Measurements from ENCODE around the gene TRIP10. TPM values are rescaled to one million over a fixed set of nuclear protein-coding genes. Genes with fewer than 3 reads are reported as not detected.

The TRIP10 gene
- total and polyA plus RNA-seq, 2 of the 8 experiments (the other 6 are each of a cell fraction or from before 2014, with no cell fraction given), result 27.8 to 69.5 TPM

GRCh38 chr19:6730153-6730804 is 9.2 kb upstream of the TRIP10 start:
- H2BK20ac ChIP-seq (ENCODE audit: low read length), result no peak overlapping the region
- H3K27me3 ChIP-seq (replicated peaks in 1 of 4; ENCODE audit: control insufficient read depth in 3 of 4, extremely low read depth in 1 of 4, insufficient read depth in 3 of 4, low read length in 3 of 4), result no peaks in the 10 kb centered on the region
- H3K14ac ChIP-seq (ENCODE audit: insufficient read length), result no peak overlapping the region
- H3K79me1 ChIP-seq (ENCODE audit: low read depth, low read length), result no peaks in the 10 kb centered on the region; the same call in 1 of the 2 replicates
- H3K23ac ChIP-seq (ENCODE audit: insufficient read length), result no peak overlapping the region
- WGBS, 2 experiments (ENCODE audit: extremely low coverage in 1 of 2, insufficient coverage in 1 of 2, insufficient read length in 1 of 2, insufficient replicate concordance in 2 of 2, low coverage in 1 of 2, low lambda C conversion rate in 2 of 2, missing lambda C conversion rate in 1 of 2), result 73% methylated on average over 8 of the region's 27 CpGs; no CpG with 5 or more reads in 1 of the 2 experiments
- H3K4me2 ChIP-seq (ENCODE audit: insufficient read depth in 1 of 2, low read depth in 2 of 2, low read length in 2 of 2), result peak overlapping the region; percentile 26 to 50
- H3K18ac ChIP-seq (ENCODE audit: extremely low read depth, low read length), result no peak overlapping the region
- no peak overlapping the region for H2BK15ac ChIP-seq (ENCODE audit: low read length)
- CTCF ChIA-PET (ENCODE audit: partially characterized antibody), result interaction anchor here (0.6 to 2.3 kb wide), 4 partner anchors 14 to 225 kb away, joined by 3 to 6 read pairs (median 4); no protein-coding TSS in a partner anchor
- peaks cover 0 to 15% (median 9%) of the 10 kb centered on the region in 4 experiments; a peak in 6 of 7 replicates for H3K4me1 ChIP-seq (replicated peaks in 1 of 4; ENCODE audit: control insufficient read depth in 3 of 4, insufficient read depth in 4 of 4, low read length in 3 of 4)
- POLR2A ChIA-PET (ENCODE audit: partially characterized antibody), result interaction anchor here (1.3 to 3.2 kb wide), 3 partner anchors 10 to 24 kb away, joined by 3 to 14 read pairs (median 4); no protein-coding TSS in a partner anchor
- no peak overlapping the region for H4K91ac ChIP-seq (replicated peaks; ENCODE audit: insufficient read length, low read length)
- H2BK120ac ChIP-seq (replicated peaks; ENCODE audit: low read depth, low read length), result no peak overlapping the region
- no peak overlapping the region for H4K8ac ChIP-seq (ENCODE audit: extremely low read depth, insufficient read depth, low read length)
- H3K23me2 ChIP-seq (ENCODE audit: low read depth, low read length), result no peaks in the 10 kb centered on the region
- no peak overlapping the region for H3K56ac ChIP-seq (replicated peaks; ENCODE audit: insufficient read length, low read depth, low read length)
- H4K20me1 ChIP-seq (replicated peaks in 1 of 2; ENCODE audit: control insufficient read depth in 1 of 2, insufficient read depth in 2 of 2, low read length in 2 of 2), result peaks cover 0 to 8% of the 10 kb centered on the region in 2 experiments
- peaks cover 0 to 5% (median 0%) of the 10 kb centered on the region in 4 experiments; a peak in 1 of 8 replicates for H3K36me3 ChIP-seq (ENCODE audit: control insufficient read depth in 2 of 4, insufficient read depth in 4 of 4, low read length in 3 of 4)
- H3K9me3 ChIP-seq (ENCODE audit: insufficient read depth in 2 of 2, low read depth in 1 of 2, low read length in 1 of 2), result no peaks in the 10 kb centered on the region
- no peak overlapping the region for H2AK5ac ChIP-seq (ENCODE audit: low read depth, low read length)
- no peak for FAIRE-seq
- no peak overlapping the region for H2AFZ ChIP-seq (ENCODE audit: low read length)
- TF ChIP-seq RFX5 (IDR thresholded peaks at IDR 0.05; ENCODE audit: borderline replicate concordance, low read depth, low read length) (no peak), FOSL1 (IDR thresholded peaks at IDR 0.05; ENCODE audit: insufficient read depth, low read depth, low read length) (no peak), PHF8 (conservative IDR thresholded peaks at IDR 0.05; ENCODE audit: low read depth, low read length) (no peak)
- H3K79me2 ChIP-seq (ENCODE audit: control insufficient read depth in 1 of 2, insufficient read depth in 2 of 2, low read length in 2 of 2), result no peaks in the 10 kb centered on the region
- no peak overlapping the region for H3K27ac ChIP-seq (ENCODE audit: low read depth, low read length)
- H2BK5ac ChIP-seq (ENCODE audit: low read depth, low read length), result no peak overlapping the region
- no peak overlapping the region for H2BK12ac ChIP-seq (ENCODE audit: low read depth, low read length)
- peak overlapping the region; percentile 13 to 41 (median 28); a peak in 4 of 8 replicates for H3K4me3 ChIP-seq (ENCODE audit: extremely low read depth in 1 of 4, insufficient read depth in 2 of 4, low read depth in 3 of 4, low read length in 4 of 4)
- peak overlapping the region; percentile 64 for H4K5ac ChIP-seq (ENCODE audit: insufficient read length, low read depth, low read length)
- H3K9ac ChIP-seq (replicated peaks in 1 of 4; ENCODE audit: extremely low read depth in 1 of 4, low read depth in 3 of 4, low read length in 3 of 4), result no peak overlapping the region
- DNase-seq (ENCODE audit: low read depth in 1 of 2, low spot score in 2 of 2), result peak; percentile 82 to 91
- no peak overlapping the region for H3K4ac ChIP-seq (replicated peaks; ENCODE audit: insufficient read length, low read depth, low read length)
